Cardiac muscle cell (in vitro differentiated cells and primary cell): ENCODE measurements around the gene TRMU. TPM values are rescaled to one million over a fixed set of nuclear protein-coding genes. Genes with fewer than 3 reads are reported as not detected.

Source experiments
- DNase-seq, 2 donors: peaks; one replicate each; pipeline versions ENCODE4 v3.0.0 to v3.0.0-alpha.2; 2010 to 2017; ENCODE audit warnings: low read depth in 1 of 2, low spot score in 1 of 2
- H3K27ac ChIP-seq: fragments of 200-600 bp; sonication (generic); 2 replicates; pipeline ENCODE4 v1.5.1; 2016
- H3K27me3 ChIP-seq: fragments of 200-600 bp; sonication (generic); 2 replicates; pipeline ENCODE4 v1.6.0; 2016; ENCODE audit warnings: control low read depth
- H3K36me3 ChIP-seq: fragments of 200-600 bp; sonication (generic); 2 replicates; pipeline ENCODE4 v1.5.1; 2016; ENCODE audit warnings: control low read depth
- H3K4me1 ChIP-seq: fragments of 200-600 bp; sonication (generic); 2 replicates; pipeline ENCODE4 v1.8.1; 2017; ENCODE audit warnings: low read depth, mild to moderate bottlenecking, mixed run types
- H3K4me3 ChIP-seq: fragments of 200-600 bp; sonication (generic); 2 replicates; pipeline ENCODE4 v1.5.1; 2016; ENCODE audit warnings: mild to moderate bottlenecking
- H3K9me3 ChIP-seq: fragments of 200-600 bp; sonication (generic); 2 replicates; pipeline ENCODE4 v1.5.1; 2017; ENCODE audit warnings: low read depth, mild to moderate bottlenecking, control low read depth
- CTCF ChIP-seq: IDR thresholded peaks from 2 replicates; pipeline ENCODE4 v1.5.1; 2012; ENCODE audit warnings: low read depth, mild to moderate bottlenecking, low read length
- polyA plus RNA-seq: library from polyadenylated mRNA; unstranded; fragments of >200 nt; fragmentation: Nextera tagmentation; extraction: Ambion mirVana; gene quantifications from 2 replicates; pipeline ENCODE4 v1.2.1, GENCODE V29; 2016
- total RNA-seq: library from RNA; depleted of rRNA; stranded (reverse); fragments of >200 nt; gene quantifications from 2 replicates; pipeline ENCODE4 v1.2.3, GENCODE V29; 2016

Gene TRMU
- total and polyA plus RNA-seq, 2 experiments from 2014 or later = 127 to 130 TPM

- Histone ChIP-seq H3K9me3 (no peaks in the 10 kb centered on the region), H3K4me1 (peaks cover 27% of the 10 kb centered on the region), H3K27ac (no peak overlapping the region), H3K27me3 (no peaks in the 10 kb centered on the region), H3K4me3 (no peak overlapping the region), H3K36me3 (peaks cover 32% of the 10 kb centered on the region)
- no peak for DNase-seq
- no peak for TF ChIP-seq CTCF
These were observed 5.2 kb downstream of the TRMU start for GRCh38 chr22:46340676-46341075.

- peak in 1 of 2 donors; percentile 94 for DNase-seq
- peaks cover 22% of the 10 kb centered on the region for H3K36me3 ChIP-seq
These were observed 11.3 kb downstream of the TRMU start for GRCh38 chr22:46346680-46347405.

GRCh38 chr22:46347646-46348045 is 12.1 kb downstream of the TRMU start:
- H3K36me3 ChIP-seq = peaks cover 28% of the 10 kb centered on the region
- DNase-seq = no peak
- no peak overlapping the region for H3K4me3 ChIP-seq
- H3K9me3 ChIP-seq = no peaks in the 10 kb centered on the region
- no peak for TF ChIP-seq CTCF
- H3K27ac ChIP-seq = peak overlapping the region; percentile 92
- H3K4me1 ChIP-seq = peaks cover 63% of the 10 kb centered on the region
- no peaks in the 10 kb centered on the region for H3K27me3 ChIP-seq

More at GRCh38 chr22:46346680-46347405, 11.3 kb downstream of the TRMU start:
- Histone ChIP-seq H3K27ac (peak overlapping the region; percentile 92), H3K4me3 (no peak overlapping the region), H3K4me1 (peaks cover 63% of the 10 kb centered on the region), H3K27me3 (no peaks in the 10 kb centered on the region), H3K9me3 (no peaks in the 10 kb centered on the region)
- TF ChIP-seq CTCF = no peak

- H3K4me3 ChIP-seq = no peak overlapping the region
- peaks cover 32% of the 10 kb centered on the region for H3K36me3 ChIP-seq
- DNase-seq = no peak
- H3K27ac ChIP-seq = peak overlapping the region; percentile 92
- H3K4me1 ChIP-seq = peaks cover 63% of the 10 kb centered on the region
- no peaks in the 10 kb centered on the region for H3K9me3 ChIP-seq
- no peaks in the 10 kb centered on the region for H3K27me3 ChIP-seq
- no peak for TF ChIP-seq CTCF
These were observed 12.7 kb downstream of the TRMU start for GRCh38 chr22:46348099-46348695.

- Histone ChIP-seq H3K9me3 (no peaks in the 10 kb centered on the region), H3K27me3 (no peaks in the 10 kb centered on the region), H3K4me1 (peaks cover 53% of the 10 kb centered on the region), H3K36me3 (peaks cover 37% of the 10 kb centered on the region), H3K4me3 (no peak overlapping the region), H3K27ac (no peak overlapping the region)
- no peak for TF ChIP-seq CTCF
- DNase-seq = no peak
These were observed 13.7 kb downstream of the TRMU start for GRCh38 chr22:46349238-46349637.
